IMR-90 (cell line): ENCODE data around the gene CD81. TPM values are rescaled to one million over a fixed set of nuclear protein-coding genes. Genes with fewer than 3 reads are reported as not detected.

ENCODE experiments used
- ATAC-seq: fragments of 200-7000 bp; cut with Tn5 transposase; 2 replicates; pipeline ENCODE4 v1.9.1; 2020; ENCODE audit warnings: low read depth, mild to moderate bottlenecking, moderate library complexity
- BruUV-seq: library from RNA; stranded (reverse); fragments of 400-500 nt; replicated peaks from 2 replicates; lab custom pipeline; 2021; lab: Mats Ljungman, UMichigan
- CTCF ChIA-PET: fragments of 300-600 bp; formaldehyde crosslinking; extraction: SDS; loops from one replicate; lab custom pipeline; 2021; ENCODE audit warnings: antibody characterized with exemption; lab: Yijun Ruan, JAX
- POLR2A ChIA-PET: fragments of 300-600 bp; sonication (Branson Sonifier 250); formaldehyde crosslinking; loops from one replicate; lab custom pipeline; 2022; ENCODE audit warnings: antibody characterized with exemption; ENCODE audit not compliant: unreplicated experiment; lab: Charles Lee
- DNase-seq: peaks from one replicate; pipeline ENCODE4 v3.0.0; 2013
- H2AFZ ChIP-seq: replicated peaks from 2 replicates; pipeline ENCODE3; 2013; ENCODE audit warnings: low read length, mild to moderate bottlenecking; ENCODE audit not compliant: poor library complexity
- H2AK5ac ChIP-seq: 2 replicates; pipeline ENCODE4 v1.6.1; 2013; ENCODE audit warnings: low read depth, low read length, inconsistent platforms
- H2AK9ac ChIP-seq: replicated peaks from 2 replicates; pipeline ENCODE3; 2013; ENCODE audit warnings: mild to moderate bottlenecking, low read depth, low read length, moderate library complexity; ENCODE audit not compliant: poor library complexity
- H2BK120ac ChIP-seq: 2 replicates; pipeline ENCODE4 v1.6.1; 2013; ENCODE audit warnings: low read depth, low read length, inconsistent platforms
- H2BK15ac ChIP-seq: 3 replicates; pipeline ENCODE4 v1.6.1; 2013; ENCODE audit warnings: low read depth, low read length, inconsistent platforms
- H2BK20ac ChIP-seq: 2 replicates; pipeline ENCODE4 v1.6.1; 2013; ENCODE audit warnings: low read depth, mild to moderate bottlenecking, inconsistent platforms, low read length, moderate library complexity
- H2BK5ac ChIP-seq: 2 replicates; pipeline ENCODE4 v1.6.1; 2013; ENCODE audit warnings: mild to moderate bottlenecking, low read depth, low read length, inconsistent platforms; ENCODE audit not compliant: poor library complexity, severe bottlenecking
- H3K14ac ChIP-seq: replicated peaks from 2 replicates; pipeline ENCODE4 v1.6.1; 2013; ENCODE audit warnings: low read depth, low read length, inconsistent platforms
- H3K18ac ChIP-seq: 2 replicates; pipeline ENCODE4 v1.6.1; 2013; ENCODE audit warnings: low read depth, low read length, control low read depth
- H3K23ac ChIP-seq: 2 replicates; pipeline ENCODE4 v1.6.1; 2013; ENCODE audit warnings: low read depth, low read length, inconsistent platforms
- H3K27ac ChIP-seq: 2 replicates; pipeline ENCODE4 v1.5.1; 2013; ENCODE audit warnings: mild to moderate bottlenecking, control low read depth, low read length; ENCODE audit not compliant: insufficient read depth
- H3K27me3 ChIP-seq: 2 replicates; pipeline ENCODE4 v1.6.1; 2013; ENCODE audit warnings: low read length; ENCODE audit not compliant: control insufficient read depth, insufficient read depth
- H3K36me3 ChIP-seq: 2 replicates; pipeline ENCODE4 v1.6.1; 2013; ENCODE audit warnings: low read length, mixed read lengths; ENCODE audit not compliant: control insufficient read depth, insufficient read depth
- H3K4ac ChIP-seq: 2 replicates; pipeline ENCODE4 v1.6.1; 2013; ENCODE audit warnings: low read depth, low read length, inconsistent platforms
- H3K4me1 ChIP-seq: 2 replicates; pipeline ENCODE4 v1.6.1; 2013; ENCODE audit warnings: low read length, mixed read lengths; ENCODE audit not compliant: control insufficient read depth, insufficient read depth
- H3K4me2 ChIP-seq: 2 replicates; pipeline ENCODE4 v1.6.1; 2013; ENCODE audit warnings: low read depth, mild to moderate bottlenecking, control low read depth, low read length, moderate library complexity
- H3K4me3 ChIP-seq: 2 replicates; pipeline ENCODE4 v1.5.1; 2013; ENCODE audit warnings: low read depth, mild to moderate bottlenecking, control low read depth, low read length, moderate library complexity; ENCODE audit not compliant: insufficient read depth
- H3K56ac ChIP-seq: 2 replicates; pipeline ENCODE4 v1.6.1; 2013; ENCODE audit warnings: low read length, inconsistent platforms; ENCODE audit not compliant: insufficient read depth; ENCODE audit errors: extremely low read depth
- H3K79me1 ChIP-seq, 2 experiments: 2 replicates each; pipeline ENCODE4 v1.6.1; 2013; ENCODE audit warnings: low read length in 2 of 2, inconsistent platforms in 1 of 2, low read depth in 1 of 2
- H3K9ac ChIP-seq: 2 replicates; pipeline ENCODE4 v1.6.1; 2013; ENCODE audit warnings: low read depth, low read length, control low read depth
- H3K9me1 ChIP-seq: 2 replicates; pipeline ENCODE4 v1.6.1; 2013; ENCODE audit warnings: low read length, inconsistent platforms; ENCODE audit not compliant: insufficient read depth
- H3K9me3 ChIP-seq: 2 replicates; pipeline ENCODE4 v1.6.1; 2013; ENCODE audit warnings: low read length; ENCODE audit not compliant: control insufficient read depth, insufficient read depth
- H4K20me1 ChIP-seq: 2 replicates; pipeline ENCODE4 v1.6.1; 2013; ENCODE audit warnings: low read length, inconsistent platforms; ENCODE audit not compliant: insufficient read depth
- H4K5ac ChIP-seq: 2 replicates; pipeline ENCODE4 v1.6.1; 2013; ENCODE audit warnings: mild to moderate bottlenecking, low read depth, low read length, control low read depth
- H4K8ac ChIP-seq, 2 experiments: 2 replicates each; pipeline ENCODE4 v1.6.1; 2013; ENCODE audit warnings: low read depth in 2 of 2, low read length in 2 of 2, control low read depth in 1 of 2, inconsistent platforms in 1 of 2
- H4K91ac ChIP-seq: 2 replicates; pipeline ENCODE4 v1.6.1; 2013; ENCODE audit warnings: low read depth, low read length, inconsistent platforms; ENCODE audit not compliant: insufficient read depth
- BHLHE40 ChIP-seq: fragments of 150-350 bp; IDR thresholded peaks from 2 replicates; pipeline ENCODE4 v1.6.1; 2016; ENCODE audit warnings: mild to moderate bottlenecking, low read depth, low read length
- CEBPB ChIP-seq: IDR thresholded peaks from 2 replicates; pipeline ENCODE4 v1.6.1; 2012; ENCODE audit warnings: low read depth, low read length, improper control_type of control experiment
- FOS ChIP-seq: fragments of 150-350 bp; IDR thresholded peaks from 2 replicates; pipeline ENCODE4 v1.6.1; 2016; ENCODE audit warnings: low read depth, low read length
- MAFK ChIP-seq: IDR thresholded peaks from 2 replicates; pipeline ENCODE4 v1.6.1; 2012; ENCODE audit warnings: low read depth, low read length, improper control_type of control experiment
- MAZ ChIP-seq: IDR thresholded peaks from 2 replicates; pipeline ENCODE4 v1.6.1; 2012; ENCODE audit warnings: low read depth, mild to moderate bottlenecking, low read length, improper control_type of control experiment, moderate library complexity, borderline replicate concordance
- MXI1 ChIP-seq: IDR thresholded peaks from 2 replicates; pipeline ENCODE4 v1.6.1; 2012; ENCODE audit warnings: low read depth, mild to moderate bottlenecking, low read length, moderate library complexity, borderline replicate concordance
- NFE2L2 ChIP-seq: fragments of 150-350 bp; IDR thresholded peaks from 2 replicates; pipeline ENCODE4 v1.6.1; 2016; ENCODE audit warnings: low read depth, mild to moderate bottlenecking, low read length
- RAD21 ChIP-seq: IDR thresholded peaks from 2 replicates; pipeline ENCODE4 v1.6.1; 2012; ENCODE audit warnings: low read length, improper control_type of control experiment
- RCOR1 ChIP-seq: IDR thresholded peaks from 2 replicates; pipeline ENCODE4 v1.6.1; 2012; ENCODE audit warnings: mild to moderate bottlenecking, low read length, improper control_type of control experiment; ENCODE audit not compliant: insufficient replicate concordance
- RFX5 ChIP-seq: IDR thresholded peaks from 2 replicates; pipeline ENCODE4 v1.8.0; 2012; ENCODE audit warnings: low read depth, mild to moderate bottlenecking, low read length, moderate library complexity
- WGBS, 2 experiments: methylation state at CpG; one replicate each; pipeline versions ENCODE4 v1.1.5 to v1.1.7; 2013; ENCODE audit warnings: missing lambda C conversion rate in 2 of 2; ENCODE audit not compliant: insufficient read length in 1 of 2; ENCODE audit errors: extremely low coverage in 2 of 2; 5-methylcytosine and 5-hydroxymethylcytosine counted together
- dilution Hi-C: fragments of 300-500 bp; cut with HindIII; formaldehyde crosslinking; loops from one replicate; pipeline ENCODE4 v1.14.3; 2018; ENCODE audit warnings: low sequenced_read_pairs; ENCODE audit not compliant: unreplicated experiment
- in situ Hi-C: fragments of 300-500 bp; cut with MboI; formaldehyde crosslinking; loops from 3 replicates; pipeline ENCODE4 v1.14.3; 2019; ENCODE audit warnings: low sequenced_read_pairs, inconsistent platforms, mixed read lengths
- intact Hi-C: fragments of 100-400 bp; cut with micrococcal nuclease; formaldehyde crosslinking; loops from 2 replicates; pipeline ENCODE4 v1.10.0; 2022
- polyA plus RNA-seq, 3 experiments: library from polyadenylated mRNA; depleted of rRNA; stranded (reverse); fragments of >200 nt; gene quantifications; 2 replicates each; pipeline ENCODE4 v1.2.3, GENCODE V29; 2012; ENCODE audit warnings: low replicate concordance in 1 of 3
- total RNA-seq: library from RNA; depleted of rRNA; stranded (reverse); fragments of >200 nt; gene quantifications from 2 replicates; pipeline ENCODE4 v1.2.3, GENCODE V29; 2012
- TF ChIP-seq, protein P1 (sequence below): conservative IDR thresholded peaks from 2 replicates; pipeline ENCODE4 v1.5.1; 2012; ENCODE audit warnings: mild to moderate bottlenecking, low read depth, low read length, improper control_type of control experiment
- TF ChIP-seq, protein P2 (sequence below): fragments of 150-350 bp; IDR thresholded peaks from 2 replicates; pipeline ENCODE4 v1.6.1; 2016; ENCODE audit warnings: low read depth, mild to moderate bottlenecking, low read length, moderate library complexity, borderline replicate concordance

Gene CD81
- total and polyA plus RNA-seq, 2 of the 4 experiments (the other 2 are of a cell fraction): 159 to 689 TPM

DNA sequence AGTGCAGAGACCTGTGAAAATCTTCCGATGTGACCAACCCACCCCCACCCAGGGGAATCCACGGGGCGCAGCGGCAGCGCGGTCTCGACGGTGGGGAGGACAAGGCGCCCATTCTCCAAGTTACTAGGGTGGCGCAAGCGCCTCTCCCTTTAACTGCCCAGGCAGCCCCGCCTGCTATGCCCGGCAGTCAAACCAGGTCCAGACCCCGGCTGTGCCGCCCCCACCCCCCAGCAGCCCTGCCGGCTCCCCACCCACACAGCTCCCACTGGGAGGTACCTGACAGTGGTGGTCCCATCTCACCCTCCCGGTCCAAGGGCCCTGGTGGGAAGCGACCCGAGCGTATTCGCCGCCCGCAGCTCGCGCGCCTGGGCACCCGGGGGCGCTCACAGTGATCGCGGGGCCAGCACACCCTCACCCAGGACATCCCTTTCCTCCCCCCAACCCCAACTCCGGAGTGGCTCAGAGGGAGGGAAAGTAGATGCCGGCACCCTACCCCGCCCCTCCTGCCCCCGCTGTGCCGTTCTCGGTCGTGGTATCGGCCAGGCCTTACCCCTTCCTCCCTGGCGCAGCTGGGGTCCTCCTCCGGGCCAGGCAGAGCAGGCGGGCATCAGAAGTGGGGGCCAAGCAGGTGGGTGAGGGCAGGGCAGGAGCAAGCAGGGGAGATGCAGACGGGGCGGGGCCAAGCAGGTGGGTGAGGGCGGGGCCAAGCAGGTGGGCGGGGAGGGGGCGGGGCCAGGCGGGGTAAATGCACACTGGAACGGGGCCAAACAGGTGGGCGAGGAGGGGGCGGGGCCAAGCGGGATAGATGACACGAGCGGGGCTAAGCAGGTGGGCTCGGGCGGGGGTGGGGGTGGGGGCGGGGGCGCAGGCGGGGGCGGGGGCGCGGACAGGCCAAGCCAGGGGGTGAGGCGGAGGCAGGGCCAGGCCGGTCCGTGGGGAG, 67.0 kb downstream of the CD81 start, which contains the start of gene TRPM5:
TSS of gene TRPM5 (minus strand) at position 634 of the 940 bp plus-strand sequence. CDS start 21,478 bp downstream, outside the sequence.
- in situ Hi-C loops: no loop called here
- POLR2A ChIA-PET: no interaction called here

More for the DNA sequence above, 67.0 kb downstream of the CD81 start, which contains the start of gene TRPM5:
- no peak within 1 kb of the TSS for H3K23ac ChIP-seq
- no peaks in the 10 kb centered on the region for H3K4me1 ChIP-seq
- H3K9ac ChIP-seq: no peak within 1 kb of the TSS
- no peaks in the 10 kb centered on the region for H4K20me1 ChIP-seq
- H3K79me1 ChIP-seq: no peaks in the 10 kb centered on the region
- H4K8ac ChIP-seq: no peak within 1 kb of the TSS
- no peak within 1 kb of the TSS for H3K4me2 ChIP-seq
- no peak within 1 kb of the TSS for H2BK15ac ChIP-seq
- no peak within 1 kb of the TSS for H2BK120ac ChIP-seq
- H2BK5ac ChIP-seq: no peak within 1 kb of the TSS
- H3K56ac ChIP-seq: no peak within 1 kb of the TSS
- CTCF ChIA-PET: interaction anchor here (0.9 kb wide), 1 partner anchor 89 kb away, joined by 4 read pairs; no protein-coding TSS in a partner anchor
- no peaks in the 10 kb centered on the region; the same call in 1 of the 2 replicates for H3K9me3 ChIP-seq
- TF ChIP-seq FOS: no peak
- TF ChIP-seq MAZ: no peak
- TF ChIP-seq, protein P1, sequence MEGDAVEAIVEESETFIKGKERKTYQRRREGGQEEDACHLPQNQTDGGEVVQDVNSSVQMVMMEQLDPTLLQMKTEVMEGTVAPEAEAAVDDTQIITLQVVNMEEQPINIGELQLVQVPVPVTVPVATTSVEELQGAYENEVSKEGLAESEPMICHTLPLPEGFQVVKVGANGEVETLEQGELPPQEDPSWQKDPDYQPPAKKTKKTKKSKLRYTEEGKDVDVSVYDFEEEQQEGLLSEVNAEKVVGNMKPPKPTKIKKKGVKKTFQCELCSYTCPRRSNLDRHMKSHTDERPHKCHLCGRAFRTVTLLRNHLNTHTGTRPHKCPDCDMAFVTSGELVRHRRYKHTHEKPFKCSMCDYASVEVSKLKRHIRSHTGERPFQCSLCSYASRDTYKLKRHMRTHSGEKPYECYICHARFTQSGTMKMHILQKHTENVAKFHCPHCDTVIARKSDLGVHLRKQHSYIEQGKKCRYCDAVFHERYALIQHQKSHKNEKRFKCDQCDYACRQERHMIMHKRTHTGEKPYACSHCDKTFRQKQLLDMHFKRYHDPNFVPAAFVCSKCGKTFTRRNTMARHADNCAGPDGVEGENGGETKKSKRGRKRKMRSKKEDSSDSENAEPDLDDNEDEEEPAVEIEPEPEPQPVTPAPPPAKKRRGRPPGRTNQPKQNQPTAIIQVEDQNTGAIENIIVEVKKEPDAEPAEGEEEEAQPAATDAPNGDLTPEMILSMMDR: no peak
- no peak for TF ChIP-seq MXI1
- TF ChIP-seq MAFK: no peak
- TF ChIP-seq RAD21: no peak
- no peak for TF ChIP-seq CEBPB
- no peak for TF ChIP-seq RCOR1
- no peak for TF ChIP-seq RFX5
- TF ChIP-seq BHLHE40: no peak
- TF ChIP-seq, protein P2, sequence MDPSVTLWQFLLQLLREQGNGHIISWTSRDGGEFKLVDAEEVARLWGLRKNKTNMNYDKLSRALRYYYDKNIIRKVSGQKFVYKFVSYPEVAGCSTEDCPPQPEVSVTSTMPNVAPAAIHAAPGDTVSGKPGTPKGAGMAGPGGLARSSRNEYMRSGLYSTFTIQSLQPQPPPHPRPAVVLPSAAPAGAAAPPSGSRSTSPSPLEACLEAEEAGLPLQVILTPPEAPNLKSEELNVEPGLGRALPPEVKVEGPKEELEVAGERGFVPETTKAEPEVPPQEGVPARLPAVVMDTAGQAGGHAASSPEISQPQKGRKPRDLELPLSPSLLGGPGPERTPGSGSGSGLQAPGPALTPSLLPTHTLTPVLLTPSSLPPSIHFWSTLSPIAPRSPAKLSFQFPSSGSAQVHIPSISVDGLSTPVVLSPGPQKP: no peak
- no peak for TF ChIP-seq NFE2L2
- no peaks in the 10 kb centered on the region for H3K9me1 ChIP-seq
- intact Hi-C loops: no loop called here
- no peak within 1 kb of the TSS for H3K14ac ChIP-seq
- H3K36me3 ChIP-seq: no peaks in the 10 kb centered on the region
- no peak within 1 kb of the TSS for H4K91ac ChIP-seq
- no peak within 1 kb of the TSS for H4K5ac ChIP-seq
- no peak within 1 kb of the TSS for H3K18ac ChIP-seq
- H3K27me3 ChIP-seq: peaks cover 52% of the 10 kb centered on the region
- ATAC-seq (no peak), DNase-seq (no peak)
- no peak within 1 kb of the TSS for H2BK20ac ChIP-seq
- H2AFZ ChIP-seq: peak within 1 kb of the TSS; percentile 63
- dilution Hi-C loops: no loop called here
- 39% methylated on average over 7 of the region's 64 CpGs; no CpG with 5 or more reads in 1 of the 2 experiments for WGBS, 2 experiments
- H3K27ac ChIP-seq: no peak within 1 kb of the TSS
- H2AK9ac ChIP-seq: no peak within 1 kb of the TSS
- H3K4ac ChIP-seq: no peak within 1 kb of the TSS
- H2AK5ac ChIP-seq: no peak within 1 kb of the TSS
- no TSS peak for BruUV-seq
- H3K4me3 ChIP-seq: no peak within 1 kb of the TSS
